Duodenal mucosa (tissue), 2 donors: Measurements from ENCODE around the gene CLCA4.
A peak's percentile ranks its signal among the peaks of the same experiment; 100 is the strongest.

Experiments used
- H3K27ac ChIP-seq: one replicate; pipeline ENCODE4 v1.7.0; 2013; ENCODE audit warnings: low read depth, low read length
- H3K27me3 ChIP-seq, 2 donors: one replicate each; pipeline ENCODE4 v1.7.0; 2013; ENCODE audit warnings: low read length in 2 of 2, control low read depth in 1 of 2; ENCODE audit not compliant: insufficient read depth in 2 of 2, control insufficient read depth in 1 of 2
- H3K36me3 ChIP-seq, 2 donors: one replicate each; pipeline ENCODE4 v1.7.0; 2013; ENCODE audit warnings: low read length in 2 of 2, control low read depth in 1 of 2; ENCODE audit not compliant: insufficient read depth in 2 of 2, control insufficient read depth in 1 of 2
- H3K4me1 ChIP-seq, 2 donors: one replicate each; pipeline ENCODE4 v1.7.0; 2013; ENCODE audit warnings: low read length in 2 of 2, control low read depth in 1 of 2; ENCODE audit not compliant: insufficient read depth in 2 of 2, control insufficient read depth in 1 of 2
- H3K4me3 ChIP-seq, 2 donors: one replicate each; pipeline ENCODE4 v1.7.0; 2013; ENCODE audit warnings: low read length in 2 of 2, low read depth in 1 of 2
- H3K9ac ChIP-seq, 2 donors: one replicate each; pipeline ENCODE4 v1.7.0; 2013; ENCODE audit warnings: low read length in 2 of 2, low read depth in 1 of 2
- H3K9me3 ChIP-seq, 2 donors: one replicate each; pipeline ENCODE4 v1.7.0; 2013; ENCODE audit warnings: low read length in 2 of 2, control low read depth in 1 of 2; ENCODE audit not compliant: control insufficient read depth in 1 of 2

CLCA4 gene

GRCh38 chr1:86527306-86527705, 19.6 kb upstream of the CLCA4 start:
- no peaks in the 10 kb centered on the region for H3K27me3 ChIP-seq
- peak overlapping the region in 1 of 2 donors; percentile 13 for H3K4me3 ChIP-seq
- H3K27ac ChIP-seq: no peak overlapping the region
- no peaks in the 10 kb centered on the region for H3K9me3 ChIP-seq
- no peaks in the 10 kb centered on the region for H3K36me3 ChIP-seq
- peaks cover 6 to 7% of the 10 kb centered on the region in 2 donors for H3K4me1 ChIP-seq
- no peak overlapping the region for H3K9ac ChIP-seq

GRCh38 chr1:86530211-86530845, 16.6 kb upstream of the CLCA4 start:
- H3K4me1 ChIP-seq: peaks cover 6 to 7% of the 10 kb centered on the region in 2 donors
- no peaks in the 10 kb centered on the region for H3K9me3 ChIP-seq
- H3K27me3 ChIP-seq: no peaks in the 10 kb centered on the region
- no peak overlapping the region for H3K9ac ChIP-seq
- H3K36me3 ChIP-seq: no peaks in the 10 kb centered on the region
- no peak overlapping the region for H3K4me3 ChIP-seq
- H3K27ac ChIP-seq: no peak overlapping the region

DNA sequence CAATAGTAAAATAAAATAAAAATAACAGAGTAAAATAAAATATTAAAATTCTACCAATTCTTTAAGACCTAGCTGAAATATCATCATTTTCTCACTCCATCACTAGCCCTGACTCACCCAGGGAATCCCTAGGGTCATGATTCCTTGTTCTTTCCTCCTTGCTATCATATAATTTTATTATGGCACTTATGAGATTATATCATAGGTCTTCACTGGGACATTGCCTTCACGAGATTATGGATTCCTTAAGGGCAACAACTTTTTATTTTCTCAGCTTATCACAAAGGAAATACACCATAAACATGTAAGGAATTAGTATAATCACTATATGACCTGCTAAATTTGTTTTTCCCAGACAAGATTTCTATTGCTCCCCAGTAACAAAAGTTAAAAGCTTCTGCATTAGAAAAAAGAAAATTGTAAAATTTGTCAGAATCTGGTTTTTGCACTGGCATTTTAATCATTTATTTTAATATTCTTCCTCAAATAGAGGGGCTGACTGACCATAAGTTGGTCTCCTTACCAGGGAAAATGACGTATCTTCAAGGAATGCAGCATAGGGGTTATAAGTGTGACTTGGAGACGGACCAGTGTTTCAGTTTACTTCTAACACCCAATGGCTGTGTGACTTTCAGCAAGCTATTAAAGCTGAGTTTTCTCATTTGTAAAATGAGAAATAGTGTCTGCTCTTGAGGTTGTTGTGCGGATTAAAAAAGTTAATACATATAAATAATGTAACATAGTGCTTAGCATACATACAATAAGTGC, 8.8 kb upstream of the CLCA4 start:
- no peak overlapping the region for H3K4me3 ChIP-seq
- no peaks in the 10 kb centered on the region for H3K36me3 ChIP-seq
- no peaks in the 10 kb centered on the region for H3K27me3 ChIP-seq
- H3K9me3 ChIP-seq: no peaks in the 10 kb centered on the region
- no peaks in the 10 kb centered on the region for H3K4me1 ChIP-seq
- no peak overlapping the region for H3K27ac ChIP-seq
- no peak overlapping the region for H3K9ac ChIP-seq

DNA sequence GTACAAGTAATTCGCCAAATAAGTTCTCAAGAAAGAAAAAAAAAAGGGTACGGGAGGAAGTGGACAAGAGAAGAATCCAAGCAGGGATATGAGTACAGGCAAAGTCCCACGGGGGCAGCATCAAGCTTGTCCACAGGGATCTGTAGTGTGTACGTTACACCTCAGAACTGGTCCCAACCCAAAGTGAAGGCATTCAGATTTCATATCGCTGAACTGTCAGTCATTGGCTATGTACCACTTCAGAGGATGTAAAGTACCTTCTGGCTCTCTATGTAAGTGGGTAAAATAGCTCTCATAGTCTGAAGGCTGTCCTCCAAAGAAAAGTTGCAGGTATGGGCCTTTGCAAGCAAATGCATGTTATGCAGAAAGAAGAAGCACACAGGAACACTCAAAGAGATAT, 8.1 kb upstream of the CLCA4 start:
- Histone ChIP-seq H3K9ac (no peak overlapping the region), H3K9me3 (no peaks in the 10 kb centered on the region), H3K4me1 (no peaks in the 10 kb centered on the region), H3K4me3 (no peak overlapping the region), H3K27ac (no peak overlapping the region), H3K27me3 (no peaks in the 10 kb centered on the region), H3K36me3 (no peaks in the 10 kb centered on the region)

- no peak overlapping the region for H3K27ac ChIP-seq
- no peaks in the 10 kb centered on the region for H3K4me1 ChIP-seq
- no peaks in the 10 kb centered on the region for H3K36me3 ChIP-seq
- no peak overlapping the region for H3K9ac ChIP-seq
- no peak overlapping the region for H3K4me3 ChIP-seq
- no peaks in the 10 kb centered on the region for H3K27me3 ChIP-seq
- no peaks in the 10 kb centered on the region for H3K9me3 ChIP-seq
Measured at GRCh38 chr1:86541859-86542258, 5.0 kb upstream of the CLCA4 start.

GRCh38 chr1:86542631-86543030, 4.2 kb upstream of the CLCA4 start:
- H3K27ac ChIP-seq: no peak overlapping the region
- H3K9me3 ChIP-seq: no peaks in the 10 kb centered on the region
- H3K4me3 ChIP-seq: no peak overlapping the region
- no peaks in the 10 kb centered on the region for H3K36me3 ChIP-seq
- H3K9ac ChIP-seq: no peak overlapping the region
- H3K4me1 ChIP-seq: no peaks in the 10 kb centered on the region
- no peaks in the 10 kb centered on the region for H3K27me3 ChIP-seq

DNA sequence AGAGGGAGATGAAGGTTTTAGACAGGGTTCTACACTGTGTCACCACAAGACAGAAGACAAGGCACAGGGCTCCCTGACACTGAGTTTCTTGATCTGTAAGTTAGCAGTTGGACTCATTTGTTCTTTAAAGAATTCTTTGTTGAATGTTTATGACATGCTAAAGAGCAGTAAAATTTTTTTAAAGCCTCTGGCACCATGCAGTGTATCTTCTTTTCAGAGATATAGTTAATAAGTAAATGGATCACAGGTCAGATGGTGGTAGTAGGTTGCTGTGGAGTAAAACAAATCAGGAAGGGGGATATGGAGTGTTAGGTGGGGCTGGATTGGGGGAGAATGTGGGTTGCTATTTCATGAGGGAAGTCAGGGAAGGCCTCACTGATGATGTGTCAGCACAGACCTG, 2.0 kb downstream of the CLCA4 start:
- H3K9me3 ChIP-seq: no peaks in the 10 kb centered on the region
- H3K4me3 ChIP-seq: no peak overlapping the region
- H3K27me3 ChIP-seq: no peaks in the 10 kb centered on the region
- no peak overlapping the region for H3K9ac ChIP-seq
- no peaks in the 10 kb centered on the region for H3K4me1 ChIP-seq
- no peaks in the 10 kb centered on the region for H3K36me3 ChIP-seq
- no peak overlapping the region for H3K27ac ChIP-seq

DNA sequence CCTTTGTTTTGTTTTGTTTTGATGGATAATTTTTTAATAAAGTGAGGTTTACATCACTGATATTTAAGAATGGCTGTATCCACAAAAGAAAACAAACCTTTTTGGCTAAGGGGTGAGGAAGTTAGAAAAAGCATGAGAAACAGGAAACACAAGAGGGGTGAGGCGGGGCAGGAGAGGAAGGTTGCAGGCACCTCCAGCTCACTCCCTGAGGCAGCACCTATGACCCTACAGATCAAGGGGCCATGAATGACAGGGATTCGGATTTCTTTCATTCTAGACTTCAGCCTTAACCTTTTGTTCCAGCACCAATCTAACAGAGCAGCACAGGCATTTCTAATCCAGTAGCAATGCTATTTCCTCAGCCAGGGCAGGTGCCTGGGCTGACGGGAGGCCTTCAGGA, 4.4 kb downstream of the CLCA4 start:
- Histone ChIP-seq H3K36me3 (no peaks in the 10 kb centered on the region), H3K4me3 (no peak overlapping the region), H3K27me3 (no peaks in the 10 kb centered on the region), H3K9ac (no peak overlapping the region), H3K9me3 (no peaks in the 10 kb centered on the region), H3K27ac (no peak overlapping the region), H3K4me1 (no peaks in the 10 kb centered on the region)

- Histone ChIP-seq H3K36me3 (no peaks in the 10 kb centered on the region), H3K4me3 (no peak overlapping the region), H3K9ac (no peak overlapping the region), H3K27ac (no peak overlapping the region), H3K9me3 (no peaks in the 10 kb centered on the region), H3K4me1 (no peaks in the 10 kb centered on the region), H3K27me3 (no peaks in the 10 kb centered on the region)
Measured at GRCh38 chr1:86552376-86552775, 5.5 kb downstream of the CLCA4 start.

- no peaks in the 10 kb centered on the region for H3K4me1 ChIP-seq
- H3K27ac ChIP-seq: no peak overlapping the region
- H3K9me3 ChIP-seq: peaks cover 0 to 5% of the 10 kb centered on the region in 2 donors
- no peaks in the 10 kb centered on the region for H3K27me3 ChIP-seq
- H3K36me3 ChIP-seq: no peaks in the 10 kb centered on the region
- H3K4me3 ChIP-seq: no peak overlapping the region
- H3K9ac ChIP-seq: no peak overlapping the region
Measured at GRCh38 chr1:86557739-86558138, 10.9 kb downstream of the CLCA4 start.
